ENCODE measurements around the gene DAND5. TPM values are rescaled to one million over a fixed set of nuclear protein-coding genes. Genes with fewer than 3 reads are reported as not detected.

DAND5 gene
- polyA plus RNA-seq, 1 experiment = not detected

GRCh38 chr19:12995596-12996405 lies 26.4 kb downstream of the DAND5 start:
- H3K36me3 ChIP-seq (ENCODE audit: control insufficient read depth, insufficient read depth, low read length) = peaks cover 9% of the 10 kb centered on the region
- CTCF ChIA-PET = interaction anchor here (0.6 to 2.9 kb wide), 5 partner anchors 19 to 98 kb away, joined by 3 to 10 read pairs (median 5); no protein-coding TSS in a partner anchor
- no peak for TF ChIP-seq CTCF (IDR thresholded peaks at IDR 0.05; ENCODE audit: insufficient read depth, low read depth, low read length)
- POLR2A ChIA-PET = no interaction called here
- H3K4me3 ChIP-seq (ENCODE audit: low read depth, low read length) = peak overlapping the region; percentile 79
- no peak for DNase-seq (ENCODE audit: low read depth)
- H3K27me3 ChIP-seq (ENCODE audit: control insufficient read depth, insufficient read depth, low read length) = no peaks in the 10 kb centered on the region

- no peak for DNase-seq (ENCODE audit: low read depth)
- Histone ChIP-seq H3K27me3 (ENCODE audit: control insufficient read depth, insufficient read depth, low read length) (no peaks in the 10 kb centered on the region), H3K36me3 (ENCODE audit: control insufficient read depth, insufficient read depth, low read length) (peaks cover 9% of the 10 kb centered on the region), H3K4me3 (ENCODE audit: low read depth, low read length) (peak overlapping the region; percentile 79)
- POLR2A ChIA-PET = interaction anchor here (0.6 kb wide), 1 partner anchor 67 kb away, joined by 3 read pairs; no protein-coding TSS in a partner anchor
- TF ChIP-seq CTCF (IDR thresholded peaks at IDR 0.05; ENCODE audit: insufficient read depth, low read depth, low read length) = peak; percentile 10; the same call in 1 of the 2 replicates
- CTCF ChIA-PET = interaction anchor here (0.6 to 2.9 kb wide), 10 partner anchors 10 to 97 kb away, joined by 3 to 10 read pairs (median 3); no protein-coding TSS in a partner anchor
Observed at GRCh38 chr19:12996406-12997094, 27.2 kb downstream of the DAND5 start.

GRCh38 chr19:12997179-12997966 lies 28.0 kb downstream of the DAND5 start:
- DNase-seq (ENCODE audit: low read depth) = no peak
- CTCF ChIA-PET = interaction anchor here (0.8 to 2.9 kb wide), 7 partner anchors 9 to 96 kb away, joined by 3 to 10 read pairs (median 3); no protein-coding TSS in a partner anchor
- Histone ChIP-seq H3K27me3 (ENCODE audit: control insufficient read depth, insufficient read depth, low read length) (no peaks in the 10 kb centered on the region), H3K4me3 (ENCODE audit: low read depth, low read length) (peak overlapping the region; percentile 79), H3K36me3 (ENCODE audit: control insufficient read depth, insufficient read depth, low read length) (peaks cover 9% of the 10 kb centered on the region)
- TF ChIP-seq CTCF (IDR thresholded peaks at IDR 0.05; ENCODE audit: insufficient read depth, low read depth, low read length) = no peak
- POLR2A ChIA-PET = interaction anchor here (0.6 kb wide), 1 partner anchor 66 kb away, joined by 3 read pairs; no protein-coding TSS in a partner anchor

GRCh38 chr19:12997967-12998940 lies 28.9 kb downstream of the DAND5 start:
- CTCF ChIA-PET = interaction anchor here (0.7 to 3.0 kb wide), 5 partner anchors 8 to 95 kb away, joined by 3 to 10 read pairs (median 5); no protein-coding TSS in a partner anchor
- POLR2A ChIA-PET = no interaction called here
- Histone ChIP-seq H3K27me3 (ENCODE audit: control insufficient read depth, insufficient read depth, low read length) (no peaks in the 10 kb centered on the region), H3K36me3 (ENCODE audit: control insufficient read depth, insufficient read depth, low read length) (peaks cover 9% of the 10 kb centered on the region), H3K4me3 (ENCODE audit: low read depth, low read length) (no peak overlapping the region)
- no peak for TF ChIP-seq CTCF (IDR thresholded peaks at IDR 0.05; ENCODE audit: insufficient read depth, low read depth, low read length)
- DNase-seq (ENCODE audit: low read depth) = no peak

Measured in BJ (cell line).